ENCODE data around the gene ERGIC1.

The ERGIC1 gene

DNA sequence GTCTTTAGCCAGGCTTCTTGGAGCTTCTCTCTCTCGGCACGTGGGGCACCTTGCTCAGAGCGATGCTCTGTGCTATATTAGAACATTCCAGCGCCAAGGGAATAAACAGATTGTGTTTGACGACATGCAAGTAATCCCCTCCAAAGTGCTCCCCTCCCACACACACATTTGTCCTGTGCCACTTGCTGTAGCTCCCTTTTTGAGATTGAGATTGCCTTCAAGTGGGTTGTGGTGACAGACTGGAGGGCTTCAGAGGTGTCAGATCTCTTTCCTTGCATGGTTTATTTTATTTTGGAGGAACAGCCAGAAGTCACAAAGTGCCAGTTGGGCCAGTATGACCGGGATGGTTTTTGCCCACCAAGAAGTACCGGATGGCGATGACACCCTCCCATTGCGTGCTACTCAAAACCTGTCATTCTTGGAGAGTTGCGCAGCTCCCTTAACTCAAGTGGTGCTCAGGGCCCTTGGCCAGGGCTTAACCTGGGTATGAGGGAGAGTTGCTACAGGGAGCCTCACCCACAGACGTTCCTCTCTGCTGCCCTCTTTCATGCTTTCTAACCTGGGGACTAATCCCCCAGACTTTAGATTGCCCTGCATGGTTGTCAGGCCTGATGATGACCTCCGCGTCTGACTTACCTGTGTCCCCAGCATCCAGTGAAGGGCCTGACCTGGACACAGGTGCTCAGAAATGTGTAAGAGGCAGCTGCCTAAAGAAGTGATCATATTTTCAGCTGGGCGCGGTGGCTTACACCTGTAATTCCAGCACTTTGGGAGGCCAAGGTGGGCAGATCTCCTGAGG, 106.4 kb downstream of the ERGIC1 start:
- Mint-ChIP-seq H3K9me3 (no peaks in the 10 kb centered on the region), H3K27ac (no peak overlapping the region), H3K4me3 (no peak overlapping the region), H3K27me3 (no peaks in the 10 kb centered on the region), H3K4me1 (no peaks in the 10 kb centered on the region), H3K36me3 (ENCODE audit: low read depth) (peaks cover 3% of the 10 kb centered on the region)
- DNase-seq (no peak), ATAC-seq (no peak)

- H3K36me3 Mint-ChIP-seq (ENCODE audit: low read depth) = peaks cover 3% of the 10 kb centered on the region
- DNase-seq (no peak), ATAC-seq (no peak)
- H3K27ac Mint-ChIP-seq = no peak overlapping the region
- no peak overlapping the region for H3K4me3 Mint-ChIP-seq
- H3K27me3 Mint-ChIP-seq = no peaks in the 10 kb centered on the region
- H3K9me3 Mint-ChIP-seq = no peaks in the 10 kb centered on the region
- no peaks in the 10 kb centered on the region for H3K4me1 Mint-ChIP-seq
Measured at GRCh38 chr5:172941067-172941516, 107.0 kb downstream of the ERGIC1 start.

DNA sequence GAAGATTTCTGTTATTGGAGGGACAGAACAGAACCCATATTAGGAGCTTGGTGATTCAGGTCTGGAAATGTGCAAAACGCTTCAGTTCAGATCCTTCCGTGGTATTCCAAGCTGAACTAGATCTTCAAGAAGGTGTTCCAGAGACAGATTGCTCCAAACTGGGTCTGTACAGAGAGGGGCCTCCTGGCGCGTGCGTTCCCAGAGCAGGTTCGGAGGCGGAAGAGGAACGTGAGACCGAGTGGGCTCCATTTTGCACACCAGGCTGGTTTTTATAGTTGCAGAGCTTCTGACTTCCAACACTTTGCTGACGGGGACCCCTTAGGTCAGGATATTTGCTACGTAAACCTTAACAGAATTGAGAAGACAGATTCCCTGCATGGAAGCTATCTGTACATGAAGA, 108.5 kb downstream of the ERGIC1 start:
- H3K27ac Mint-ChIP-seq = no peak overlapping the region
- no peak overlapping the region for H3K4me3 Mint-ChIP-seq
- H3K27me3 Mint-ChIP-seq = no peaks in the 10 kb centered on the region
- no peak for ATAC-seq
- H3K4me1 Mint-ChIP-seq = no peaks in the 10 kb centered on the region
- no peaks in the 10 kb centered on the region for H3K9me3 Mint-ChIP-seq
- DNase-seq = no peak
- peaks cover 3% of the 10 kb centered on the region for H3K36me3 Mint-ChIP-seq (ENCODE audit: low read depth)

GRCh38 chr5:172943283-172943841, 109.3 kb downstream of the ERGIC1 start:
- no peaks in the 10 kb centered on the region for H3K27me3 Mint-ChIP-seq
- ATAC-seq (no peak), DNase-seq (no peak)
- peaks cover 3% of the 10 kb centered on the region for H3K36me3 Mint-ChIP-seq (ENCODE audit: low read depth)
- H3K4me3 Mint-ChIP-seq = no peak overlapping the region
- no peaks in the 10 kb centered on the region for H3K9me3 Mint-ChIP-seq
- no peak overlapping the region for H3K27ac Mint-ChIP-seq
- no peaks in the 10 kb centered on the region for H3K4me1 Mint-ChIP-seq

DNA sequence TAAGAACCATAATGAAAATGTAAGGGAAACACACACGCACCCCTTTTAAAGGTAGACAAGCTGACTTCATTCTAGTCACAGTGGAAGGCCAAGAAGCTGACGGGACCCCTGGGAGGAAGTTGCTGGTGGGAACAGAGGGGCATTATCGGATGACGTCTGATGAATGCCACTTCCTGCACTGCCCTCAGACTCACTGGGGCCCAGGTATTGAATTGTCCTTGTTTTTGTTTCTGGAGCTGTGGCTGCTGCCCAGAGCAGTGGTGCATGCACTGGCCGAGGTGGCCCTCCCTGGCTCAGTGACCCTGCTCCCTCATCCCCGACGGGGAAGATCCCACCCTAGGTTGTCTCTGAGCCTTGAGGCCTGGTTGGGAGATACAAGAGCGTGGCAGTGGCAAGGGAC, 109.9 kb downstream of the ERGIC1 start:
- no peak for ATAC-seq
- Mint-ChIP-seq H3K27me3 (no peaks in the 10 kb centered on the region), H3K36me3 (ENCODE audit: low read depth) (peaks cover 3% of the 10 kb centered on the region), H3K9me3 (no peaks in the 10 kb centered on the region), H3K4me3 (no peak overlapping the region), H3K27ac (no peak overlapping the region), H3K4me1 (no peaks in the 10 kb centered on the region)
- DNase-seq = no peak

DNA sequence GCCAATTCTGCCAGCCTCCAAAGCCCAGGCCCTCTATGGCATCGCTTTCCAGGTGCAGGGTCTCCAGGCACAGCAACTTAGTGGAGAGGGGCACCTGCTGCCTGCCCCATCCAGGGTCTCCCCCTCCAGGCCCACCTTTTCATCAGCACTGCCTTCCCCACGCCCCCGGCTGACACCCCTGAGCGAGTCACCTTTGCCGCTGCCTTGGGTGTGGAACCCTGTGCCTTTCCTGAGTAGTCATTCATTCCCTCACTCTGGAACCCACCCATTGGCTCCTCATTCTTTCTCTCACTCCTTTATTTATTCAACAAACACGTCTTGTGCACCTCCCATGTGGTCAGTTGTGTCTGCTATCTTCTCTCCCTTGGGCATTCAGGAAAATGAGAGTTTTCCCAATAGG, 110.7 kb downstream of the ERGIC1 start:
- Mint-ChIP-seq H3K4me1 (no peaks in the 10 kb centered on the region), H3K9me3 (no peaks in the 10 kb centered on the region), H3K4me3 (no peak overlapping the region), H3K36me3 (ENCODE audit: low read depth) (peaks cover 3% of the 10 kb centered on the region), H3K27me3 (no peaks in the 10 kb centered on the region), H3K27ac (no peak overlapping the region)
- DNase-seq (no peak), ATAC-seq (no peak)

DNA sequence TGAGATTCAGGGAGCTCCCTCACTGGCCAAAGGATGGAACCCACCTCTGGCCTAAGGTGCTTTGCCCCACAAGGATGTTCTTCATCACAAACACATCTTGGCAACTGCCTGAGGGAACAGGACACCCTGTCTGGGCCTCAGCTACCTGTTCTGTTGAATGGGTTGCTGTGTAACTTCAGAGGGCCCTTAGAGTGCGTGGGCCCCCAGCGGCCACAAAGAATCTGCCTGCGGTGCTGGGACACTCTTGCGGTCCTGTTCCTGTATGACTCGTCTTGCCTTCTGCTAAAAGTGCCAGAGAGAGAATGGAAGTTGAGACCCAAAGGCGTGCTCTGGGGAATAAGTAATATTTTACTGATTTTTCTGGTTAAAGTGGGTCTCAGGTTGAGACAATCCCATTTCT, 111.1 kb downstream of the ERGIC1 start:
- H3K4me1 Mint-ChIP-seq = no peaks in the 10 kb centered on the region
- no peak for DNase-seq
- H3K27me3 Mint-ChIP-seq = no peaks in the 10 kb centered on the region
- no peak overlapping the region for H3K27ac Mint-ChIP-seq
- no peaks in the 10 kb centered on the region for H3K9me3 Mint-ChIP-seq
- ATAC-seq = no peak
- no peak overlapping the region for H3K4me3 Mint-ChIP-seq
- H3K36me3 Mint-ChIP-seq (ENCODE audit: low read depth) = peaks cover 3% of the 10 kb centered on the region

DNA sequence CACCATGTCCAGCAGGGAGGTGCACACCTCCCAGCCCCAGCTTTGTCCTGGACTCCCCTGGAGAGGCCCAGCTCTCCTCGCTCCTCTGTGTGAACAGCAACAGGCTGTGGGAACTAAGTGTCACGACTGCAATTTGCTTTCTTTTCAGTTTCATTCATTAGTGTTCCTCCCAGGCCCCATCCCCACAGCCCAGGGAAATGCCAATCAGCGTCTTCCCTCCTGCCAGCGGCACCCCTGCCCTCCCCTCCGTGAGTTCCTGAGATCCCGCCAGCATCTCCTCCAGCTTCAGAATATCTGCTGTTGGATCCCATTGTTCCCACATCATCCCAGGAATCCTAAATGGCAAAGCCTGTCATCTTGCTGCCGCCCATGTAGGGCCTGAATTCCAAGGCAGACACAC, 112.1 kb downstream of the ERGIC1 start:
- Mint-ChIP-seq H3K27ac (peak overlapping the region; percentile 18), H3K27me3 (no peaks in the 10 kb centered on the region), H3K9me3 (no peaks in the 10 kb centered on the region), H3K4me1 (no peaks in the 10 kb centered on the region), H3K36me3 (ENCODE audit: low read depth) (peaks cover 3% of the 10 kb centered on the region), H3K4me3 (no peak overlapping the region)
- no peak for DNase-seq
- ATAC-seq = no peak

DNA sequence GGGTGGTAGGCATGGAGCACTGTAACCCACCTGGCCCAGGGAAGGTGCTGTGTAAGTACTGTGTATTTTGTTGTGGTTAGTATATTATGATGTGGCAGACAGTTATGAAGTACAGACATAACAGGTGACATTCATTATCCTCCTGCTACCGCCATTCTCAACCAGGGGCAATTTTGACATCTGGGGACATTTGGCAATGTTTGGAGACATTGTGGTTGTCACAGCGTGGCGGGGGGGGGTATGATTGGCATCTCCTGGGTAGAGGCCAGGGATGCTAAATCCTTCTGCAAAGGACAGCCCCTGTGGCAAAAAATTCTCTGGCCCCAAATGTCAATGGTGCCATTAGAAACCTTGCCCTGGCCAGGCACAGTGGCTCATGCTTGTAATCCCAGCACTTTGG, 115.4 kb downstream of the ERGIC1 start:
- peak overlapping the region; percentile 41 for H3K27ac Mint-ChIP-seq
- no peak for ATAC-seq
- no peaks in the 10 kb centered on the region for H3K9me3 Mint-ChIP-seq
- H3K27me3 Mint-ChIP-seq = no peaks in the 10 kb centered on the region
- no peak for DNase-seq
- H3K4me1 Mint-ChIP-seq = no peaks in the 10 kb centered on the region
- peaks cover 3% of the 10 kb centered on the region for H3K36me3 Mint-ChIP-seq (ENCODE audit: low read depth)
- no peak overlapping the region for H3K4me3 Mint-ChIP-seq

GRCh38 chr5:172950176-172950965, 116.3 kb downstream of the ERGIC1 start:
- peaks cover 3% of the 10 kb centered on the region for H3K36me3 Mint-ChIP-seq (ENCODE audit: low read depth)
- no peak for DNase-seq
- H3K4me3 Mint-ChIP-seq = no peak overlapping the region
- no peaks in the 10 kb centered on the region for H3K9me3 Mint-ChIP-seq
- no peaks in the 10 kb centered on the region for H3K27me3 Mint-ChIP-seq
- no peak overlapping the region for H3K27ac Mint-ChIP-seq
- no peaks in the 10 kb centered on the region for H3K4me1 Mint-ChIP-seq
- ATAC-seq = no peak

- Mint-ChIP-seq H3K27me3 (no peaks in the 10 kb centered on the region), H3K4me3 (no peak overlapping the region), H3K4me1 (peaks cover 1% of the 10 kb centered on the region), H3K9me3 (no peaks in the 10 kb centered on the region), H3K27ac (no peak overlapping the region), H3K36me3 (ENCODE audit: low read depth) (no peaks in the 10 kb centered on the region)
- ATAC-seq (no peak), DNase-seq (no peak)
Measured at GRCh38 chr5:172951371-172952033, 117.5 kb downstream of the ERGIC1 start.

GRCh38 chr5:172952034-172952511, 118.0 kb downstream of the ERGIC1 start:
- H3K9me3 Mint-ChIP-seq = no peaks in the 10 kb centered on the region
- DNase-seq (no peak), ATAC-seq (no peak)
- H3K4me1 Mint-ChIP-seq = peaks cover 1% of the 10 kb centered on the region
- H3K4me3 Mint-ChIP-seq = no peak overlapping the region
- H3K27ac Mint-ChIP-seq = no peak overlapping the region
- no peaks in the 10 kb centered on the region for H3K36me3 Mint-ChIP-seq (ENCODE audit: low read depth)
- no peaks in the 10 kb centered on the region for H3K27me3 Mint-ChIP-seq

- no peaks in the 10 kb centered on the region for H3K36me3 Mint-ChIP-seq (ENCODE audit: low read depth)
- no peak overlapping the region for H3K27ac Mint-ChIP-seq
- no peak overlapping the region for H3K4me3 Mint-ChIP-seq
- ATAC-seq (no peak), DNase-seq (no peak)
- H3K4me1 Mint-ChIP-seq = peaks cover 9% of the 10 kb centered on the region
- H3K9me3 Mint-ChIP-seq = no peaks in the 10 kb centered on the region
- H3K27me3 Mint-ChIP-seq = no peaks in the 10 kb centered on the region
Measured at GRCh38 chr5:172953776-172954675, 120.0 kb downstream of the ERGIC1 start.

- H3K4me1 Mint-ChIP-seq = peaks cover 16% of the 10 kb centered on the region
- ATAC-seq (no peak), DNase-seq (no peak)
- H3K27ac Mint-ChIP-seq = peak overlapping the region; percentile 55
- H3K27me3 Mint-ChIP-seq = no peaks in the 10 kb centered on the region
- H3K4me3 Mint-ChIP-seq = no peak overlapping the region
- peaks cover 5% of the 10 kb centered on the region for H3K36me3 Mint-ChIP-seq (ENCODE audit: low read depth)
- no peaks in the 10 kb centered on the region for H3K9me3 Mint-ChIP-seq
Measured at GRCh38 chr5:172954751-172955159, 120.7 kb downstream of the ERGIC1 start.
